Activated effector memory CD4-positive, alpha-beta T cell treated with anti-CD3 and anti-CD28 coated beads, Interleukin-2, amount 50 U/mL, for 16 hours (primary cell): ENCODE data around the gene TMIE.
A peak's percentile ranks its signal among the peaks of the same experiment; 100 is the strongest.
"Not testable (repeated sequence)": the region's sequence is repeated elsewhere in the genome, so short reads cannot be mapped to it uniquely, and the experiment has no call there.

Experiments used
- DNase-seq: peaks from one replicate; pipeline ENCODE4 v3.0.0-alpha.2; 2020

TMIE gene

DNA sequence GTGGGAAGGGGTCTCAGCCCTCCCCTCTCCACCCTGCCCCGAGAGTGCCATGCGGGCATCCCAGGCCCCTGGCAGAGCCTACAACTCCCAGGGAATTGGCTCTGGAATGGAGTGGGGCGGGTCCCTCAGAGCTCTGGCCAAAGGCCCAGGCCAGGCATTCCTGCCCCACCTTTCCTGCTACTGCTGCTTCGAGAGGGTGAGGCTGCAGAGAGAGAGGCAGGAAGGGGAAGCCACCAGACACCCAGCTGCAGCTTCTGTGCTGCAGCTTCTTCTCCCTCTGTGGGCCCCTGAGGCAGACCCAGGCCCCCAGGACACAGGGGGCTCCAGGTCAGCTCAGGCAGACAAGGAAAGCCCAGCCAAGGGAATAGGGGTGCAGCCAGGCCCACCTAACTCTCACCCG lies 10.4 kb upstream of the TMIE start:
- DNase-seq: no peak

GRCh38 chr3:46692566-46692990 lies 8.6 kb upstream of the TMIE start:
- DNase-seq: no peak

- DNase-seq: peak; percentile 90
Observed at GRCh38 chr3:46693038-46693891, 7.9 kb upstream of the TMIE start, which contains the start of gene ALS2CL. ALS2CL (minus strand) TSS chr3:46693679; CDS start chr3:46689440, 4,239 bp downstream.

DNA sequence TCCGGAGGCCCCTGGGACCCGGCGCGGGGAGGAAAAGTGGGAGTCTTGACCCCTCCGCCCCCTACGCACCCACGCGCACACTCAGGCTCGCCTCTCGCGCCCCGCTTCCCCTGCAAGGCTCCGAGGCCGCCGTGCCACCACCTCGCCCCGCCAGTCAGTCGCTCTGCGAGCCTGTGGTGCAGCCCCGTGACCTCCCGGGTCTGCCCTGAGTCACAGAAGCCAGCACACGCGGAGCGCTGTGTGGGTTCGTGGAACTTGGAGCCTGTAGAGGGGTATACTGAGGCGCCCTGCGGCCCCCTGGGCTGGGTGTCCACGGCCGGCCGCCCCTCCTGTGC lies 7.3 kb upstream of the TMIE start:
- DNase-seq: peak; percentile 81

DNA sequence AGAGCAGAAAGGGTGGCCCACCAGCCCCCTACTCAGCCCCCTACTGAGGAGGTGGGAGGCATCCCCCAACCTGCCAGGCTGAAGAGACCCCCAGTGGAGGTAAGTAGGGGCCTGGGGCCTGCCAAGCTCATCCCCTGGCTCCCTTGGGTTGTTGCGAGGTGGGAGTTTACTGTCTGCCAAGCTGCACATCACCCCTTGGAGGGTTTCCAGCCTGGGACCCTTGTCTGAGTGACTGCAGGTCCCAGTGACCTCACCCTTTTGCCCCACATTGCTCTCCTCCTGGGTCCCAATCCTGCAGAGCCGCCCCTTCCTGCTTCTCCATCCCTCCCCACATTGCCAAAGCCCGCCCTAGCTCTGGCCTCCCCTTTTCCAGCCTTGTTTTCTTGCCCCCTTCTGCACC lies 6.7 kb upstream of the TMIE start:
- DNase-seq: no peak

DNA sequence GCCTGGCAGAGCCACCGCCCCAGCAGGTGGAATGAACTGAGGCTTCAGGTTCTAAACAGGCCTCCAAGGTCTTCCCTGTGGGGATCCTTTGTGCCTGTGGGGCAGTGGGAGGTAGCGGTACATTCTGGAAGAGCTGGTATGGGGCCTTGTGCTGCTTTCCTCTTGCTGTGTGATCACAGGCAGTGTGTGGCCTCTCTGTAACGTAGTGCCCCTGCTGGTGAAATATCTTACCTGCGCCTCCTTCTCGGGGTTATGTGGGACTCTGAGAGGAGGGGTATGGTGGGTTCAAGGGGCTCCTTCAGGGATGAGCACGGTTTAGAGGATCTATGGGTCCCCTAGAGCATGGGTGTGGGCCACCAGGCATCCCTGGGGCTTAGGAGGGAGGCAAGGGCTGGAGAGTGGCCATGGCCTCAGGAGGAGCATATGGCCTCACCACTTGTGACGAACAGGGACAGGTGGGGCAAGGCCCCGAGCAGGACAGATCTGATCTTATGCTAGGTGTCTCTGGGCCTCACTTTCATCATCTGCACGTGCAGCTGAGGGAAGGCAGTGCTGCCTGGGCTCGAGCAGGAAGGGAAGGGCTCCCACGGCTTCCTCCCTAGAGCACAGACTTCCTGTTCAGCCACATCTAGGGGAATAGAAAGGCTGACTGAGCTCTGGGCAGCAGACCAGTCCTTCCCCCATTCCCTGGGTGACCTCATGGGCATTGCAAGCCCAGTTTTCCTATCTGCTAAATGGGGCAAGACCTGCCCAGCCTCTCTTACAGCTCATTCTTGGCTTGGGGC lies 5.8 kb upstream of the TMIE start:
- DNase-seq: peak; percentile 76

DNA sequence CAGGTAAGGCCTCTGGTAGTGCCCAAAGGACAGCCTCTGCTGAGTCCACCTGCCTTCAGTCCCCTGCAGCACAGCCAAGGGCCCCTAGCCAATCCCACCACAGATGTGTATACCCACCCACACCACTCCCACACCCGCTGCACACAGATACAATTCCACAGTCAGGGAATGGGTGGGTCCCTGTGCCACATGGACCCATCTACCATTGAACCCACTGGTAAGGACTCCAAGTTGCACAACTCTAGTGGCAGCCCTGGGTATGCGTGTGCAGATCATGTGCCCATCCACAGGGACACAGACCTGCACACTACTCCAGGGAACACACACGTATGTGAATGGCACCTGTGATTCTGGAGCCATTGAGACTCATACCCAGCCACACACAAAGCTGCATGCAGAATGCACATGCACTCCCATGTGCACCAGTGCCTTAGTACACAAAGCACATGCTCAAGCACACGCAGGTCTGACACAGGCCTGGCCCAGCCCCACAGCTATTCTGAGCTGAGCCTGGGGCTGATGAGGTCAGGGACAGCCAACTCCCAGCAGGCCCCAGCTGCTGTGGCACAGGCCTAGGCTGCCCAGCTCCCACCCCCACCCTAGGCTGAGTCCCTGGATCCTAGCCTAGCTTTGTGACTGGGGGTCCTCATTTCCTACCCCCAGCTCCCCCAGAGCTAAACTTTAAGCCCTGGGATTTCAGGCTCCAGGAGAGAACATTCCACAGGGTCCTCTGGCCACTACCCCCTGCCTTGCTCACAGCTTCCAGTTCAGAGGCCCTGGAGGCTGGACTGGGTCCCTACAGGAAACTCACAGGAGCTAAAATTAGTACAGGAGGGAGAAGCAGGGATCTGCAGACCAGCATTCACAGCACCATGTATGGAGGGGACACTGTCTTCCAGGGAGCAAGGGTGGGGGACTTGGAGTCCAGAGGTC lies 5.0 kb upstream of the TMIE start:
- no peak for DNase-seq

GRCh38 chr3:46699676-46700523 lies 1.3 kb upstream of the TMIE start:
- no peak for DNase-seq

DNA sequence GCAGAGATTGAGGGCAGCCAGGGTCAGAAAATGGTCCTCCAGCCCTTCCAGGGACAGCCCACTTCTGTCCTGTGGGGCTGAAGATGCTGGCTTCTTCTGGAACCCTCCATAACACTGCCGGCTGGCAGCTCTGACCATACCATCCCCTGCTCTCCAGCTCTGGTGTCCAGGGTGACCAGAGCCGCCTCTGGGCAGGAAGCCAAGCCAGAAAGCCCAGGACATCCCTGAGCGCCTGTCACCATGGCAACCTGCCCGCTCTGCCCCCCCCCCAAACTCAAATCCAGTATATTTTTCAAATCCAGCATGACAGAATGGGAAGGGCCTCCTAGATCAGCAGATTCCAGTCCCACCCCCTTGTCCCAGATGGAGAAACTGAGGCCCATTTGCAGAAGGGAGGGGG lies 420 bp upstream of the TMIE start:
- no peak for DNase-seq

- DNase-seq: no peak
Observed at GRCh38 chr3:46702246-46703012, 1.2 kb downstream of the TMIE start.

DNA sequence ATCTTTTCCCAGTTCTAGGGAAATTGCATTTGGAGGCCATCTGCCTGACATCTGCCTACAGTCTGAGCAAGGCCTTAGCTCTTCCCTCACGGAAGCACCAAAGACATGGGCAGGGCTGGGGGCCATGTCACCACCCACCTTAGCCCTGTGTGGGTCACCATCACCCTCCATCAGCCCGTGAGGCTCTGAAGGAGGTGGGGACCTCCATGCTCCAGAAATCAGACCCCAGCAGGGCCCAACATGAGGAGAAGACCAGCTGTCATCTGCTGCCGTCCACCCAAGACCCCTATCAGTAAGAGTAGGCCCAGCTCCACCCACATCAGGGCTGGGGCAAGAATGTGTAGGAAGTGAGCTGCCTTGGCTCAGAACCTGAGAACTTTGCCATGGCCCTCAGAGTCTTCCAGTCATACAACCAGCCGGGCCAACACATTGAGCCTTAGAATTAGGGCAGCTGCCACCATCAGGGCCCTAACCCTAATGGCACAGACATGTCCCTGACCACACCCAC lies 1.9 kb downstream of the TMIE start:
- DNase-seq: no peak

GRCh38 chr3:46704346-46704745 lies 3.2 kb downstream of the TMIE start:
- not testable (repeated sequence) for DNase-seq

DNA sequence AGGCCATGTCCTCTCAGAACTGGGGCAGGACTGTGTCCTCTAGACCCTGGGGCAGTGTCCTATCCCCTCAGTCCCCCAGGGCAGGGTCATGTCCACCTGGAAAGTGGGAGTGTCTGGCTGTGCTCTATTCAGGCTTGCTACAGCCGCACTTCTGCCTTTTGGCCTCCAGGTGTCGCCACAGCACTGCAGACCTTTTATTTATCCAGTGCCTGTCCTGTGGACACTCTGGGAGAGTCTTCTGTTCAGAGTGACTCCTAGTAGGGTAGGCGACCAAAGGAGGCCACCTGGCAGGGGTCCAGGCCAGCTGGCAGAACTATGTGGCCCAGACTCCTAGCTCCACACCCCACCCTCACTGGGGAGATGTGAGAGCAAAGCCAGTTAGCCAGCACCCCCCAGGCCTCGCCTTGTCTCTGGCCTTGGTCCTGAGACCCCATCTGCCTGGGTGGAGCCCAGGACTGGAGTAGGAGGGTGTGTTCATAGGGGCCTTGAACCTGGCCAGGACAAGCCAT lies 3.9 kb downstream of the TMIE start:
- peak; percentile 88 for DNase-seq

GRCh38 chr3:46705751-46706552 lies 4.8 kb downstream of the TMIE start:
- peak; percentile 51 for DNase-seq

- peak; percentile 45 for DNase-seq
Observed at GRCh38 chr3:46706771-46707582, 5.8 kb downstream of the TMIE start.

- peak; percentile 45 for DNase-seq
Observed at GRCh38 chr3:46707601-46708011, 6.4 kb downstream of the TMIE start.

- DNase-seq: peak; percentile 39
Observed at GRCh38 chr3:46708401-46709156, 7.4 kb downstream of the TMIE start.

GRCh38 chr3:46709157-46709654 lies 8.0 kb downstream of the TMIE start:
- peak; percentile 22 for DNase-seq
